ENCODE data around the gene C5. TPM values are rescaled to one million over a fixed set of nuclear protein-coding genes. Genes with fewer than 3 reads are reported as not detected.

Gene C5
- total RNA-seq, 2 donors from 2014 or later: 8.3 to 12.2 TPM

GRCh38 chr9:120905315-120906164, 144.5 kb downstream of the C5 start:
- no peak for TF ChIP-seq CTCF (IDR thresholded peaks at IDR 0.05)

GRCh38 chr9:120904978-120905301, 145.1 kb downstream of the C5 start:
- no peak overlapping the region for H3K4me3 ChIP-seq
- no peaks in the 10 kb centered on the region for H3K9me3 ChIP-seq
- H3K27me3 ChIP-seq (replicated peaks; ENCODE audit: insufficient read depth): no peaks in the 10 kb centered on the region
- H3K4me1 ChIP-seq (ENCODE audit: control insufficient read depth in 1 of 2, low read depth in 2 of 2): peaks cover 4 to 6% of the 10 kb centered on the region in 2 donors
- no peak for TF ChIP-seq CTCF (IDR thresholded peaks at IDR 0.05)
- ATAC-seq (ENCODE audit: insufficient number of reproducible peaks, low FRiP score, low read depth): no peak
- peaks cover 43% of the 10 kb centered on the region for H3K36me3 ChIP-seq
- H3K27ac ChIP-seq: no peak overlapping the region
- DNase-seq (ENCODE audit: low spot score): no peak

More at GRCh38 chr9:120905315-120906164, 144.5 kb downstream of the C5 start:
- no peaks in the 10 kb centered on the region for H3K27me3 ChIP-seq (replicated peaks; ENCODE audit: insufficient read depth)
- no peak overlapping the region for H3K27ac ChIP-seq
- no peak overlapping the region for H3K4me3 ChIP-seq
- DNase-seq (ENCODE audit: low spot score) (no peak), ATAC-seq (ENCODE audit: insufficient number of reproducible peaks, low FRiP score, low read depth) (no peak)
- H3K36me3 ChIP-seq: peaks cover 48% of the 10 kb centered on the region
- peaks cover 10 to 12% of the 10 kb centered on the region in 2 donors for H3K4me1 ChIP-seq (ENCODE audit: control insufficient read depth in 1 of 2, low read depth in 2 of 2)
- H3K9me3 ChIP-seq: no peaks in the 10 kb centered on the region

GRCh38 chr9:120904061-120904977, 145.8 kb downstream of the C5 start:
- ATAC-seq (ENCODE audit: insufficient number of reproducible peaks, low FRiP score, low read depth) (no peak), DNase-seq (ENCODE audit: low spot score) (no peak)
- no peak for TF ChIP-seq CTCF (IDR thresholded peaks at IDR 0.05)
- Histone ChIP-seq H3K4me1 (ENCODE audit: control insufficient read depth in 1 of 2, low read depth in 2 of 2) (peaks cover 0 to under 1% of the 10 kb centered on the region in 2 donors), H3K9me3 (no peaks in the 10 kb centered on the region), H3K27me3 (replicated peaks; ENCODE audit: insufficient read depth) (no peaks in the 10 kb centered on the region), H3K27ac (no peak overlapping the region), H3K4me3 (no peak overlapping the region), H3K36me3 (peaks cover 39% of the 10 kb centered on the region)

- no peak for DNase-seq (ENCODE audit: low spot score)
- H3K36me3 ChIP-seq: peaks cover 33% of the 10 kb centered on the region
- no peak for ATAC-seq (ENCODE audit: insufficient number of reproducible peaks, low FRiP score, low read depth)
- H3K27me3 ChIP-seq (replicated peaks; ENCODE audit: insufficient read depth): no peaks in the 10 kb centered on the region
- no peak for TF ChIP-seq CTCF (IDR thresholded peaks at IDR 0.05)
- H3K27ac ChIP-seq: no peak overlapping the region
- H3K4me1 ChIP-seq (ENCODE audit: control insufficient read depth in 1 of 2, low read depth in 2 of 2): peaks cover 0 to 9% of the 10 kb centered on the region in 2 donors
- no peaks in the 10 kb centered on the region for H3K9me3 ChIP-seq
- H3K4me3 ChIP-seq: no peak overlapping the region
These were observed 147.2 kb downstream of the C5 start for GRCh38 chr9:120902569-120903535.

Other genes starting within 250 kb of the C5 start
- 10 to 100 TPM; 19.4 to 55.7 TPM for gene PSMD5, start 207.4 kb downstream of the C5 start, total RNA-seq
- gene PHF19, start 173.1 kb downstream of the C5 start, total RNA-seq: 10 to 100 TPM; 47.9 to 81.7 TPM
- gene TRAF1, start 123.5 kb downstream of the C5 start, total RNA-seq: 10 to 100 TPM; 36.4 to 52.5 TPM
- 10 to 100 TPM; 11.4 to 31.0 TPM for gene CNTRL, start 24.7 kb upstream of the C5 start, total RNA-seq
- 10 to 100 TPM; 32.9 to 39.2 TPM for gene RAB14, start 151.6 kb upstream of the C5 start, total RNA-seq
- 1,000 to 10,000 TPM; 3,187 to 4,234 TPM for gene GSN, start 217.9 kb upstream of the C5 start, total RNA-seq

All from thoracic aorta (tissue), 2 donors.